ENCODE data around the gene GRIN3A.
"Not testable (repeated sequence)": the region's sequence is repeated elsewhere in the genome, so short reads cannot be mapped to it uniquely, and the experiment has no call there.

Gene GRIN3A

DNA sequence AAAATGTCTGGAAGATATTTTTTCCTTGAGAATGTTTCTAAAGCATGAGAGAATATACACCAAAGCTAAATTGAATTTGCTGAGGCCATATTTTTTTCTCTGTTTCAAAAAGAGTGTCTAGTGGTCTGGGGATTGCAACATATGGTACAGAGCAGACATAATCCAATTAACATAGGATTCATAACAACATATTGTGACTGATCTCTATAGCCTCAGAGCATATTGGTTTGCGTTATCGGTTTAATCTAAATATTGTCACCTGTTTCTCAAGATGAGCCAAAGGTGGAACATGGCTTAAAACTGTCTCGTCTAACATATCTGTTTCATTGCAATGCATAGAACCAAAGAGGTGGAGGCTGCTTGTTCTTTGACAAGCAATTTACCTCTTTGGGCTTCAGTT is 147.5 kb downstream of the GRIN3A start:
- Mint-ChIP-seq H3K27ac (no peak overlapping the region), H3K36me3 (no peaks in the 10 kb centered on the region), H3K4me3 (no peak overlapping the region), H3K27me3 (no peaks in the 10 kb centered on the region), H3K4me1 (peaks cover 13% of the 10 kb centered on the region), H3K9me3 (no peaks in the 10 kb centered on the region)
- CTCF ChIA-PET, result interaction anchor here (0.8 kb wide), 1 partner anchor 10 kb away, joined by 3 read pairs; no protein-coding TSS in a partner anchor
- no peak for DNase-seq

DNA sequence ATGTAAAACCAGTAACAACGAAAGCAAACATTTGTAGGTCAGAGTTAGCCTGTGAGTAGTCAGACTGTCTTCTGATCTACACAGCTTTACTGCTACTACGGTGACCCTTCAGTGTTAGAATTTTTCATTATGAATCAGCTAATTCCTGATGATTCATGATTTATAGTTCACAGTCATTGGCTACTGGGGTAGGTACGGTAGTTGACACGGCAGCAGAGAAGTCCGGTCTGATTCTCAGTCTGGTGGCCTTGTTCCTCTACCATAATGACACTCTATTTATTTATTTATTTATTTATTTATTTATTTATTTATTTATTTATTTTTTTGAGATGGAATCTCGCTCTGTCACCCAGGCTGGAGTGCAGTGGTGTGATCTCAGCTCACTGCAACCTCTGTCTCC is 148.4 kb downstream of the GRIN3A start:
- H3K27ac Mint-ChIP-seq, H3K27me3 Mint-ChIP-seq, CTCF ChIA-PET, H3K36me3 Mint-ChIP-seq, H3K4me3 Mint-ChIP-seq, H3K9me3 Mint-ChIP-seq, DNase-seq: not testable (repeated sequence)
- peaks cover 19% of the 10 kb centered on the region for H3K4me1 Mint-ChIP-seq

- DNase-seq, result no peak
- Mint-ChIP-seq H3K4me1 (peaks cover 19% of the 10 kb centered on the region), H3K36me3 (no peaks in the 10 kb centered on the region), H3K27me3 (no peaks in the 10 kb centered on the region), H3K4me3 (no peak overlapping the region), H3K27ac (no peak overlapping the region), H3K9me3 (no peaks in the 10 kb centered on the region)
- CTCF ChIA-PET, result interaction anchor here (0.7 kb wide), 1 partner anchor 20 kb away, joined by 3 read pairs; no protein-coding TSS in a partner anchor
Observed at GRCh38 chr9:101587332-101588043, 151.0 kb downstream of the GRIN3A start.

- H3K27me3 Mint-ChIP-seq, result no peaks in the 10 kb centered on the region
- H3K4me1 Mint-ChIP-seq, result peaks cover 19% of the 10 kb centered on the region
- no peak overlapping the region for H3K27ac Mint-ChIP-seq
- H3K4me3 Mint-ChIP-seq, result no peak overlapping the region
- H3K9me3 Mint-ChIP-seq, result no peaks in the 10 kb centered on the region
- CTCF ChIA-PET, result interaction anchor here (0.7 kb wide), 1 partner anchor 19 kb away, joined by 3 read pairs; no protein-coding TSS in a partner anchor
- DNase-seq, result peak; percentile 51
- H3K36me3 Mint-ChIP-seq, result no peaks in the 10 kb centered on the region
Observed at GRCh38 chr9:101586651-101587050, 151.8 kb downstream of the GRIN3A start.

- CTCF ChIA-PET, result interaction anchor here (1.4 kb wide), 1 partner anchor 18 kb away, joined by 4 read pairs; no protein-coding TSS in a partner anchor
- Mint-ChIP-seq H3K36me3 (no peaks in the 10 kb centered on the region), H3K27ac (peak overlapping the region; percentile 13), H3K9me3 (no peaks in the 10 kb centered on the region), H3K4me1 (peaks cover 19% of the 10 kb centered on the region), H3K27me3 (no peaks in the 10 kb centered on the region), H3K4me3 (no peak overlapping the region)
- DNase-seq, result no peak
Observed at GRCh38 chr9:101585740-101586139, 152.7 kb downstream of the GRIN3A start.

GRCh38 chr9:101582553-101582952 is 155.9 kb downstream of the GRIN3A start:
- no peaks in the 10 kb centered on the region for H3K27me3 Mint-ChIP-seq

GRCh38 chr9:101579711-101580545 is 158.5 kb downstream of the GRIN3A start:
- H3K27me3 Mint-ChIP-seq, result no peaks in the 10 kb centered on the region
- H3K4me1 Mint-ChIP-seq, result no peaks in the 10 kb centered on the region
- H3K9me3 Mint-ChIP-seq, result no peaks in the 10 kb centered on the region
- H3K4me3 Mint-ChIP-seq, result no peak overlapping the region
- DNase-seq, result no peak
- no peak overlapping the region for H3K27ac Mint-ChIP-seq
- CTCF ChIA-PET, result interaction anchor here (1.6 kb wide), 1 partner anchor 13 kb away, joined by 4 read pairs; no protein-coding TSS in a partner anchor
- H3K36me3 Mint-ChIP-seq, result no peaks in the 10 kb centered on the region

More at GRCh38 chr9:101582553-101582952, 155.9 kb downstream of the GRIN3A start:
- Mint-ChIP-seq H3K36me3 (no peaks in the 10 kb centered on the region), H3K9me3 (no peaks in the 10 kb centered on the region), H3K27ac (no peak overlapping the region), H3K4me1 (peaks cover 19% of the 10 kb centered on the region), H3K4me3 (no peak overlapping the region)
- no peak for DNase-seq
- CTCF ChIA-PET, result no interaction called here

GRCh38 chr9:101578378-101578777 is 160.1 kb downstream of the GRIN3A start:
- Mint-ChIP-seq H3K27ac (no peak overlapping the region), H3K9me3 (no peaks in the 10 kb centered on the region), H3K4me1 (peaks cover 15% of the 10 kb centered on the region), H3K27me3 (no peaks in the 10 kb centered on the region), H3K4me3 (no peak overlapping the region), H3K36me3 (no peaks in the 10 kb centered on the region)
- CTCF ChIA-PET, result no interaction called here
- DNase-seq, result no peak

- Mint-ChIP-seq H3K27ac (no peak overlapping the region), H3K4me1 (peaks cover 51% of the 10 kb centered on the region), H3K27me3 (no peaks in the 10 kb centered on the region), H3K36me3 (peaks cover 7% of the 10 kb centered on the region), H3K4me3 (no peak overlapping the region), H3K9me3 (no peaks in the 10 kb centered on the region)
- DNase-seq, result no peak
- CTCF ChIA-PET, result no interaction called here
Observed at GRCh38 chr9:101574731-101575333, 163.6 kb downstream of the GRIN3A start.

DNA sequence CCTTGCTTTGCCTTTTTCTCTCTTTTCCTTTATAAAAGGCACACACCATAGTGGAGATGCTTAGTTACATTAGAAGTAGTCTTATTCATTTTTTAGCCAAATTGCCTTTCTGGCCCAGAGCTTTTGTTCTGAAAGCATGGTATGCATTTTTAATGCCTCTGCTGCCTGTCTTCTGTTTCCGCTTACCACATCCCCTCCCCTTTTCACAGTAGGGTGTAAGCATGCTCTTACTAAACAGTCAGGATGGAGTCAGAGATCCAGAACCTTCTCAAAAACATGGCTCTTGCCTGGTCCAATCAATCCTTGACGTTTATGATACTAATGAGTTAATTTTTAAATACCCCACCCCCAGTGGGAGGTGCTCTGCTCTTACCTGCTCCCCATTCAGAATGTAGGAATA is 166.1 kb downstream of the GRIN3A start:
- H3K9me3 Mint-ChIP-seq, result no peaks in the 10 kb centered on the region
- peaks cover 70% of the 10 kb centered on the region for H3K4me1 Mint-ChIP-seq
- peak overlapping the region; percentile 64 for H3K27ac Mint-ChIP-seq
- H3K36me3 Mint-ChIP-seq, result peaks cover 15% of the 10 kb centered on the region
- H3K27me3 Mint-ChIP-seq, result no peaks in the 10 kb centered on the region
- DNase-seq, result no peak
- CTCF ChIA-PET, result no interaction called here
- H3K4me3 Mint-ChIP-seq, result no peak overlapping the region

- H3K27ac Mint-ChIP-seq, result peak overlapping the region; percentile 92
- H3K36me3 Mint-ChIP-seq, result peaks cover 18% of the 10 kb centered on the region
- H3K27me3 Mint-ChIP-seq, result no peaks in the 10 kb centered on the region
- no peaks in the 10 kb centered on the region for H3K9me3 Mint-ChIP-seq
- H3K4me3 Mint-ChIP-seq, result no peak overlapping the region
- peaks cover 73% of the 10 kb centered on the region for H3K4me1 Mint-ChIP-seq
- CTCF ChIA-PET, result no interaction called here
- no peak for DNase-seq
Observed at GRCh38 chr9:101571114-101571513, 167.3 kb downstream of the GRIN3A start.

DNA sequence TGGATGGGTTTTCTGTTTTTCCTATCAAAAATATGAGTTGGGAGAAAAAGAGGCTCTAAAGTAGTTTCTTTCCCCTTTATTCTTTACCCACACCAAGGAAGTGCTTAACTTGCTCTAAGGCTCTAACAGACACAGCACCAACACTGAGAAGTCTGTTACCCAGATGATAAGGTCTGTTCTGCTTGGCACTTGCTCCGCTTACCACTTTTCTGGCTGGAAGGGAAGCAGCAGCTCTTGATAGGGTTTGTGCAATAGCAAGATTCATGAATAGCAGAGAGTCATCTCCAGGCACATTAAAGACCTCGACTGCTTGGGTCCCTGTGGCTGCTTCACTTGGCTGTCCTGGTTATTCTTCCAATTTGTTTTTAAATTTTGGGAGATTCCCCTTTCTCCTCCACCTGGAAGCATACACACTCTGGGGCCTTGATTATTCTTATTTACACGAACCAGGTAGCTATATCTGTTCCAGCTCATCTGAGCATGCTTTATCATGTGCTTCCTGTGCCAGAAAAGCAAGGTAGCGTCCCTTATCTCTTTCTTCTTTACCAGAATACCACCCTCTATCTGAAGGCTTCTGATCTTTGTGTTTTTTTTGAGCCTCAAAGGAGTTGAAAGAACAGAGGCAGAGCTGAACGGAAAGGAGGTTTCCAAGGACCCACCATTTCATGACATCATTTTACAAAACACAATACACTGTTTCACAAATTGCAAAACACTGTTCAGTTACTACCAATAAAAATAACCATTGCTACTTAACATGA is 168.5 kb downstream of the GRIN3A start:
- no peaks in the 10 kb centered on the region for H3K27me3 Mint-ChIP-seq
- H3K27ac Mint-ChIP-seq, result peak overlapping the region; percentile 92

DNA sequence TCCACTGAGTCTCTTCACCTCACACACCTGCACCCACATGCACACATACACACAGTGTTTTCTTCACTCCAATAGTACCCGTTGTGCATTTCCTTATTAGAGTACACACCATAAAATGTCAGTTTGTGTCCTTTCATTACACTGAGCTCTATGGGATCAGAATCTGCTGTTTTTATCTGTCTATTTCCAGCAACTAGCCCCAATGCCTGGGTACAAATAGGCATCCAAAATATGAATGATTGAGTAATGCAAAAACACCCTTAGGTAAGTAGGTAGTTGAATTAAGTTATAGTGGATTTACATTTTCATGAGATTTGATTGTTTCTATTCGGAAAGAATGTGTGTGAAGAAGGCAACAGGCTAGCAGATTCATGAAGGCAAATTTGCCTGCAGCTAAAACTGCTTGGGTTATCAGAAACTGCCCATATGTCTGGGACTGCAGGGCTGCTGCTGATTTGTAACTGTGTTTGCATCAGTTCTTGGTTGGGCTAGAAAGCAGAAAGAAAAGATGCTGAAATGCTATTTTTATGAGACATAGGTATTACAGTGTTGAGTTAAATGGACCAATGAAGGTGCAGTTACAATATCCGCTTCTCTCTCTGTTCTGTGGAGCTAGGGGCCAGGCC is 170.6 kb downstream of the GRIN3A start:
- CTCF ChIA-PET, result interaction anchor here (0.5 to 1.9 kb wide), 10 partner anchors 8 to 179 kb away, joined by 3 to 6 read pairs (median 4); partner anchors contain the start of gene RNF20
- no peaks in the 10 kb centered on the region for H3K27me3 Mint-ChIP-seq
- H3K36me3 Mint-ChIP-seq, result peaks cover 38% of the 10 kb centered on the region
- no peak for DNase-seq
- H3K9me3 Mint-ChIP-seq, result no peaks in the 10 kb centered on the region
- no peak overlapping the region for H3K27ac Mint-ChIP-seq
- no peak overlapping the region for H3K4me3 Mint-ChIP-seq
- peaks cover 52% of the 10 kb centered on the region for H3K4me1 Mint-ChIP-seq

More for the DNA sequence above, 168.5 kb downstream of the GRIN3A start:
- no peaks in the 10 kb centered on the region for H3K9me3 Mint-ChIP-seq
- CTCF ChIA-PET, result no interaction called here
- peak; percentile 31 for DNase-seq
- H3K36me3 Mint-ChIP-seq, result peaks cover 26% of the 10 kb centered on the region
- peaks cover 73% of the 10 kb centered on the region for H3K4me1 Mint-ChIP-seq
- no peak overlapping the region for H3K4me3 Mint-ChIP-seq
